Measurements from ENCODE around the gene ITM2B. TPM values are rescaled to one million over a fixed set of nuclear protein-coding genes. Genes with fewer than 3 reads are reported as not detected.
A peak's percentile ranks its signal among the peaks of the same experiment; 100 is the strongest.

Gene ITM2B
- total RNA-seq, 1 donor, result 54.9 TPM

GRCh38 chr13:48302871-48303358 is 69.9 kb downstream of the ITM2B start:
- DNase-seq (ENCODE audit: low read depth in 2 of 3, low spot score in 2 of 3), result no peak

- DNase-seq (ENCODE audit: low read depth in 2 of 3, low spot score in 2 of 3), result peak; percentile 86 to 97 (median 95)
Observed at GRCh38 chr13:48303359-48304142, 70.5 kb downstream of the ITM2B start, which contains the start of gene RB1. Gene RB1, plus strand, starts transcription at chr13:48303751. Its CDS starts 162 bp downstream, at chr13:48303913.

- DNase-seq (ENCODE audit: low read depth in 2 of 3, low spot score in 2 of 3), result peak in 2 of 3 donors; percentile 57 to 74
Observed at GRCh38 chr13:48304143-48304876, 71.3 kb downstream of the ITM2B start.

GRCh38 chr13:48311223-48311622 is 78.2 kb downstream of the ITM2B start:
- no peak for DNase-seq (ENCODE audit: low read depth in 2 of 3, low spot score in 2 of 3)

GRCh38 chr13:48315969-48316650 is 83.1 kb downstream of the ITM2B start:
- DNase-seq (ENCODE audit: low read depth in 2 of 3, low spot score in 2 of 3), result no peak

- DNase-seq (ENCODE audit: low read depth in 2 of 3, low spot score in 2 of 3), result no peak
Observed at GRCh38 chr13:48316826-48317510, 84.0 kb downstream of the ITM2B start.

GRCh38 chr13:48317511-48318376 is 84.7 kb downstream of the ITM2B start:
- peak in 1 of 3 donors; percentile 10 for DNase-seq (ENCODE audit: low read depth in 2 of 3, low spot score in 2 of 3)

GRCh38 chr13:48318377-48318811 is 85.4 kb downstream of the ITM2B start:
- no peak for DNase-seq (ENCODE audit: low read depth in 2 of 3, low spot score in 2 of 3)

GRCh38 chr13:48318821-48319511 is 86.0 kb downstream of the ITM2B start:
- DNase-seq (ENCODE audit: low read depth in 2 of 3, low spot score in 2 of 3), result peak in 1 of 3 donors; percentile 26

Other genes with a start within 250 kb of the ITM2B start
- 19.7 TPM for gene SUCLA2, start 231.9 kb upstream of the ITM2B start, total RNA-seq
- 3.0 TPM for gene NUDT15, start 195.5 kb upstream of the ITM2B start, total RNA-seq
- 20.5 TPM for gene MED4, start 138.1 kb upstream of the ITM2B start, total RNA-seq
- 8.3 TPM for gene RB1, start 70.5 kb downstream of the ITM2B start, total RNA-seq
- gene LPAR6, start 179.9 kb downstream of the ITM2B start, total RNA-seq, result 4.6 TPM

Measured in hematopoietic multipotent progenitor cell (in vitro differentiated cells).